Osteocyte (in vitro differentiated cells): ENCODE measurements around the gene SLC27A5. TPM values are rescaled to one million over a fixed set of nuclear protein-coding genes. Genes with fewer than 3 reads are reported as not detected.

ENCODE experiments used
- DNase-seq: peaks from one replicate; pipeline ENCODE4 v3.0.0; 2021; ENCODE audit warnings: mixed read lengths; ENCODE audit not compliant: unreplicated experiment; ENCODE audit errors: extremely low spot score
- H3K27ac Mint-ChIP-seq: one replicate; pipeline ENCODE4 v1.8.0; 2021; ENCODE audit warnings: mild to moderate bottlenecking, mixed read lengths; ENCODE audit not compliant: unreplicated experiment
- H3K27me3 Mint-ChIP-seq: one replicate; pipeline ENCODE4 v1.8.0; 2021; ENCODE audit warnings: mixed read lengths; ENCODE audit not compliant: unreplicated experiment
- H3K36me3 Mint-ChIP-seq: one replicate; pipeline ENCODE4 v1.8.0; 2021; ENCODE audit warnings: mixed read lengths; ENCODE audit not compliant: unreplicated experiment
- H3K4me1 Mint-ChIP-seq: one replicate; pipeline ENCODE4 v1.8.0; 2021; ENCODE audit warnings: mixed read lengths; ENCODE audit not compliant: unreplicated experiment
- H3K4me3 Mint-ChIP-seq: one replicate; pipeline ENCODE4 v1.8.0; 2021; ENCODE audit warnings: mild to moderate bottlenecking, moderate library complexity, mixed read lengths; ENCODE audit not compliant: unreplicated experiment
- H3K9me3 Mint-ChIP-seq: one replicate; pipeline ENCODE4 v1.8.0; 2021; ENCODE audit warnings: mixed read lengths; ENCODE audit not compliant: unreplicated experiment
- CTCF ChIP-seq: fragments of 200-600 bp; sonication (generic); IDR thresholded peaks from 2 replicates; pipeline ENCODE4 v1.5.0; 2021; ENCODE audit warnings: antibody characterized with exemption, mild to moderate bottlenecking, moderate library complexity
- total RNA-seq: library from RNA; stranded (reverse); gene quantifications from 2 replicates; pipeline ENCODE4 v1.2.1, GENCODE V29; 2021

The SLC27A5 gene
- total RNA-seq, 1 donor from 2014 or later: 7.5 TPM

- Mint-ChIP-seq H3K36me3 (peaks cover 7% of the 10 kb centered on the region), H3K9me3 (no peaks in the 10 kb centered on the region), H3K4me3 (no peak overlapping the region), H3K27me3 (no peaks in the 10 kb centered on the region), H3K4me1 (peaks cover 16% of the 10 kb centered on the region), H3K27ac (no peak overlapping the region)
- TF ChIP-seq CTCF: no peak
- DNase-seq: no peak
These were observed 31.9 kb downstream of the SLC27A5 start for GRCh38 chr19:58479736-58480480.

- Mint-ChIP-seq H3K9me3 (no peaks in the 10 kb centered on the region), H3K36me3 (peaks cover 7% of the 10 kb centered on the region), H3K4me1 (peaks cover 19% of the 10 kb centered on the region), H3K4me3 (no peak overlapping the region), H3K27ac (no peak overlapping the region), H3K27me3 (no peaks in the 10 kb centered on the region)
- DNase-seq: no peak
- TF ChIP-seq CTCF: no peak
These were observed 32.5 kb downstream of the SLC27A5 start for GRCh38 chr19:58479303-58479702.

GRCh38 chr19:58477871-58478270 is 33.9 kb downstream of the SLC27A5 start:
- Mint-ChIP-seq H3K27ac (no peak overlapping the region), H3K36me3 (peaks cover 10% of the 10 kb centered on the region), H3K4me3 (no peak overlapping the region), H3K27me3 (no peaks in the 10 kb centered on the region), H3K4me1 (peaks cover 20% of the 10 kb centered on the region), H3K9me3 (no peaks in the 10 kb centered on the region)
- no peak for DNase-seq
- TF ChIP-seq CTCF: no peak

GRCh38 chr19:58477130-58477529 is 34.7 kb downstream of the SLC27A5 start:
- no peaks in the 10 kb centered on the region for H3K9me3 Mint-ChIP-seq
- H3K27ac Mint-ChIP-seq: peak overlapping the region; percentile 98
- DNase-seq: no peak
- H3K4me1 Mint-ChIP-seq: peaks cover 20% of the 10 kb centered on the region
- H3K27me3 Mint-ChIP-seq: no peaks in the 10 kb centered on the region
- peak overlapping the region; percentile 90 for H3K4me3 Mint-ChIP-seq
- TF ChIP-seq CTCF: no peak
- peaks cover 10% of the 10 kb centered on the region for H3K36me3 Mint-ChIP-seq

GRCh38 chr19:58476498-58477015 is 35.2 kb downstream of the SLC27A5 start:
- TF ChIP-seq CTCF: no peak
- DNase-seq: no peak
- Mint-ChIP-seq H3K27ac (peak overlapping the region; percentile 98), H3K36me3 (peaks cover 10% of the 10 kb centered on the region), H3K4me3 (peak overlapping the region; percentile 90), H3K27me3 (no peaks in the 10 kb centered on the region), H3K9me3 (no peaks in the 10 kb centered on the region), H3K4me1 (peaks cover 20% of the 10 kb centered on the region)
